AG09319 (cell line): ENCODE results near the gene XRCC6.
"Not testable (repeated sequence)": the region's sequence is repeated elsewhere in the genome, so short reads cannot be mapped to it uniquely, and the experiment has no call there.

Experiments
- DNase-seq: peaks from one replicate; pipeline ENCODE4 v3.0.0-alpha.2; 2010; ENCODE audit warnings: low read depth; ENCODE audit errors: extremely low read depth
- CTCF ChIP-seq: IDR thresholded peaks from 2 replicates; pipeline ENCODE4 v1.5.1; 2011; ENCODE audit warnings: low read depth, mild to moderate bottlenecking, inconsistent platforms, low read length, moderate library complexity

Gene XRCC6

GRCh38 chr22:41587347-41587723 lies 33.8 kb upstream of the XRCC6 start:
- no peak for DNase-seq
- TF ChIP-seq CTCF: no peak

GRCh38 chr22:41589391-41590241 lies 31.5 kb upstream of the XRCC6 start, which contains the start of gene PMM1:
TSS of gene PMM1 (minus strand) at chr22:41589840. CDS start at chr22:41589805, 35 bp downstream.
- no peak for TF ChIP-seq CTCF
- DNase-seq: peak; percentile 99

- DNase-seq: not testable (repeated sequence)
Measured at GRCh38 chr22:41593336-41593960, 27.6 kb upstream of the XRCC6 start.

- DNase-seq: no peak
- TF ChIP-seq CTCF: no peak
Measured at GRCh38 chr22:41595703-41596102, 25.4 kb upstream of the XRCC6 start.

- DNase-seq: no peak
- peak; percentile 82 for TF ChIP-seq CTCF
Measured at GRCh38 chr22:41596776-41597634, 24.1 kb upstream of the XRCC6 start.

- no peak for DNase-seq
- TF ChIP-seq CTCF: no peak
Measured at GRCh38 chr22:41597635-41597953, 23.5 kb upstream of the XRCC6 start.

GRCh38 chr22:41598081-41598480 lies 23.0 kb upstream of the XRCC6 start:
- TF ChIP-seq CTCF: no peak; the same call in 1 of the 2 replicates
- DNase-seq: no peak
